Caco-2 (cell line): Measurements from ENCODE around the gene NR1D1. TPM values are rescaled to one million over a fixed set of nuclear protein-coding genes. Genes with fewer than 3 reads are reported as not detected.

Experiments used
- BruUV-seq: library from RNA; stranded (reverse); fragments of 400-500 nt; replicated peaks from 2 replicates; lab custom pipeline; 2021; lab: Mats Ljungman, UMichigan
- CTCF ChIA-PET: fragments of 300-600 bp; sonication (Branson Sonifier 250); formaldehyde crosslinking; loops from one replicate; lab custom pipeline; 2022; ENCODE audit warnings: antibody characterized with exemption; lab: Charles Lee
- POLR2A ChIA-PET: fragments of 300-600 bp; sonication (Branson Sonifier 250); formaldehyde crosslinking; loops from one replicate; lab custom pipeline; 2022; ENCODE audit warnings: antibody characterized with exemption; lab: Charles Lee
- DNase-seq, 2 experiments: peaks; one replicate each; pipeline versions ENCODE4 v3.0.0 to v3.0.0-alpha.2; 2020 to 2022
- H3K27me3 ChIP-seq: replicated peaks from 2 replicates; pipeline ENCODE4 v1.6.0; 2011; ENCODE audit warnings: low read length; ENCODE audit not compliant: control insufficient read depth, insufficient read depth
- H3K36me3 ChIP-seq: 2 replicates; pipeline ENCODE4 v1.5.1; 2011; ENCODE audit warnings: low read length; ENCODE audit not compliant: control insufficient read depth, insufficient read depth
- H3K4me1 ChIP-seq: fragments of 250-450 bp; sonication (Bioruptor Pico); 2 replicates; pipeline ENCODE4 v1.5.1; 2020; ENCODE audit warnings: mild to moderate bottlenecking
- H3K4me3 ChIP-seq: 2 replicates; pipeline ENCODE4 v1.5.1; 2011; ENCODE audit warnings: low read depth, mild to moderate bottlenecking, control low read depth, low read length
- H3K9me3 ChIP-seq: fragments of 250-450 bp; sonication (Bioruptor Pico); 2 replicates; pipeline ENCODE4 v1.5.1; 2020; ENCODE audit warnings: mild to moderate bottlenecking, moderate library complexity
- H3K27ac Mint-ChIP-seq: one replicate; pipeline ENCODE4 v1.8.0; 2022; ENCODE audit warnings: mixed read lengths; ENCODE audit not compliant: unreplicated experiment
- H3K27me3 Mint-ChIP-seq: one replicate; pipeline ENCODE4 v1.8.0; 2022; ENCODE audit warnings: mixed read lengths; ENCODE audit not compliant: insufficient read depth, unreplicated experiment
- H3K36me3 Mint-ChIP-seq: one replicate; pipeline ENCODE4 v1.8.0; 2022; ENCODE audit warnings: mild to moderate bottlenecking, mixed read lengths; ENCODE audit not compliant: insufficient read depth, unreplicated experiment
- H3K4me1 Mint-ChIP-seq: one replicate; pipeline ENCODE4 v1.8.0; 2022; ENCODE audit warnings: low read depth, mixed read lengths; ENCODE audit not compliant: unreplicated experiment
- H3K4me3 Mint-ChIP-seq: one replicate; pipeline ENCODE4 v1.8.0; 2022; ENCODE audit warnings: mild to moderate bottlenecking, moderate library complexity, mixed read lengths; ENCODE audit not compliant: unreplicated experiment
- H3K9me3 Mint-ChIP-seq: one replicate; pipeline ENCODE4 v1.8.0; 2022; ENCODE audit warnings: mixed read lengths; ENCODE audit not compliant: unreplicated experiment
- intact Hi-C: fragments of 100-400 bp; cut with micrococcal nuclease; formaldehyde crosslinking; loops from one replicate; pipeline ENCODE4 v1.10.0; 2022; ENCODE audit not compliant: unreplicated experiment
- total RNA-seq: library from RNA; stranded (reverse); gene quantifications from 2 replicates; pipeline ENCODE4 v1.2.3, GENCODE V29; 2022
- TF ChIP-seq, protein P1 (sequence below), 2 experiments: fragments of 200-600 bp in 1 of 2; IDR thresholded peaks; 1 replicate in 1 of 2; 2 replicates in 1 of 2; pipeline versions ENCODE4 v1.5.1 to v1.8.0; 2011 to 2022; ENCODE audit warnings: antibody characterized with exemption in 1 of 2, control low read depth in 1 of 2, inconsistent platforms in 1 of 2, low read depth in 1 of 2, low read length in 1 of 2, mild to moderate bottlenecking in 1 of 2, moderate library complexity in 1 of 2; ENCODE audit not compliant: insufficient read depth in 1 of 2, severe bottlenecking in 1 of 2, unreplicated experiment in 1 of 2

Gene NR1D1
- total RNA-seq, 1 experiment from 2014 or later: 8.9 TPM

GRCh38 chr17:40065769-40066510 is 34.4 kb downstream of the NR1D1 start:
- H3K27me3 Mint-ChIP-seq: no peaks in the 10 kb centered on the region
- CTCF ChIA-PET: interaction anchor here (0.6 to 5.6 kb wide), 6 partner anchors 9 to 1428 kb away, joined by 3 to 66 read pairs (median 4); partner anchors contain the start of gene MED24
- DNase-seq: no peak
- TF ChIP-seq, protein P1, sequence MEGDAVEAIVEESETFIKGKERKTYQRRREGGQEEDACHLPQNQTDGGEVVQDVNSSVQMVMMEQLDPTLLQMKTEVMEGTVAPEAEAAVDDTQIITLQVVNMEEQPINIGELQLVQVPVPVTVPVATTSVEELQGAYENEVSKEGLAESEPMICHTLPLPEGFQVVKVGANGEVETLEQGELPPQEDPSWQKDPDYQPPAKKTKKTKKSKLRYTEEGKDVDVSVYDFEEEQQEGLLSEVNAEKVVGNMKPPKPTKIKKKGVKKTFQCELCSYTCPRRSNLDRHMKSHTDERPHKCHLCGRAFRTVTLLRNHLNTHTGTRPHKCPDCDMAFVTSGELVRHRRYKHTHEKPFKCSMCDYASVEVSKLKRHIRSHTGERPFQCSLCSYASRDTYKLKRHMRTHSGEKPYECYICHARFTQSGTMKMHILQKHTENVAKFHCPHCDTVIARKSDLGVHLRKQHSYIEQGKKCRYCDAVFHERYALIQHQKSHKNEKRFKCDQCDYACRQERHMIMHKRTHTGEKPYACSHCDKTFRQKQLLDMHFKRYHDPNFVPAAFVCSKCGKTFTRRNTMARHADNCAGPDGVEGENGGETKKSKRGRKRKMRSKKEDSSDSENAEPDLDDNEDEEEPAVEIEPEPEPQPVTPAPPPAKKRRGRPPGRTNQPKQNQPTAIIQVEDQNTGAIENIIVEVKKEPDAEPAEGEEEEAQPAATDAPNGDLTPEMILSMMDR (IDR thresholded peaks at IDR 0.05; ENCODE audit: insufficient read depth in 1 of 2, low read depth in 1 of 2, low read length in 1 of 2, severe bottlenecking in 1 of 2, unreplicated experiment in 1 of 2): no peak
- Histone ChIP-seq H3K4me1 (peaks cover 56% of the 10 kb centered on the region), H3K9me3 (no peaks in the 10 kb centered on the region), H3K27me3 (no peaks in the 10 kb centered on the region), H3K36me3 (no peaks in the 10 kb centered on the region), H3K4me3 (no peak overlapping the region)
- H3K4me3 Mint-ChIP-seq: peak overlapping the region; percentile 15
- no peaks in the 10 kb centered on the region for H3K9me3 Mint-ChIP-seq
- H3K27ac Mint-ChIP-seq: no peak overlapping the region
- POLR2A ChIA-PET: interaction anchor here (0.6 to 1.2 kb wide), 3 partner anchors 11 to 49 kb away, joined by 3 to 5 read pairs (median 4); partner anchors contain the start of gene MED24
- peaks cover 55% of the 10 kb centered on the region for H3K4me1 Mint-ChIP-seq
- no TSS peak for BruUV-seq
- intact Hi-C loops: no loop called here
- peaks cover 8% of the 10 kb centered on the region for H3K36me3 Mint-ChIP-seq

GRCh38 chr17:40064971-40065768 is 35.2 kb downstream of the NR1D1 start:
- intact Hi-C loops: no loop called here
- H3K27me3 ChIP-seq: no peaks in the 10 kb centered on the region
- TF ChIP-seq, protein P1 (IDR thresholded peaks at IDR 0.05; ENCODE audit: insufficient read depth in 1 of 2, low read depth in 1 of 2, low read length in 1 of 2, severe bottlenecking in 1 of 2, unreplicated experiment in 1 of 2): no peak
- ChIA-PET CTCF (interaction anchor here (0.9 to 5.6 kb wide), 5 partner anchors 8 to 103 kb away, joined by 3 to 66 read pairs (median 7); partner anchors contain the start of gene MED24), POLR2A (interaction anchor here (0.6 to 0.7 kb wide), 2 partner anchors 47 to 50 kb away, joined by 3 to 4 read pairs; no protein-coding TSS in a partner anchor)
- no peaks in the 10 kb centered on the region for H3K9me3 ChIP-seq
- H3K4me1 ChIP-seq: peaks cover 49% of the 10 kb centered on the region
- Mint-ChIP-seq H3K4me1 (peaks cover 49% of the 10 kb centered on the region), H3K36me3 (peaks cover 8% of the 10 kb centered on the region), H3K9me3 (no peaks in the 10 kb centered on the region), H3K27me3 (no peaks in the 10 kb centered on the region), H3K27ac (no peak overlapping the region), H3K4me3 (peak overlapping the region; percentile 15)
- H3K36me3 ChIP-seq: no peaks in the 10 kb centered on the region
- no TSS peak for BruUV-seq
- H3K4me3 ChIP-seq: no peak overlapping the region
- DNase-seq: no peak
